ENCODE measurements around the gene HTR1B. TPM values are rescaled to one million over a fixed set of nuclear protein-coding genes. Genes with fewer than 3 reads are reported as not detected.

The HTR1B gene
- total RNA-seq, 4 donors from 2014 or later, result 1.2 to 2.6 (median 1.9) TPM

GRCh38 chr6:77463861-77464494 lies 687 bp upstream of the HTR1B start:
- DNase-seq (ENCODE audit: extremely low spot score), result no peak
- Histone ChIP-seq H3K4me3 (peak overlapping the region; percentile 54 to 68 (median 61)), H3K9me3 (no peaks in the 10 kb centered on the region), H3K4me1 (peaks cover 0 to 56% (median 46%) of the 10 kb centered on the region in 4 donors), H3K27me3 (peaks cover 0 to 40% (median 7%) of the 10 kb centered on the region in 4 donors), H3K27ac (replicated peaks in 1 of 4) (peak overlapping the region; percentile 71 to 80 (median 76)), H3K36me3 (no peaks in the 10 kb centered on the region)
- 2% methylated on average over 26 of the region's 53 CpGs for WGBS
- intact Hi-C loops (cut with DNase I), result no loop called here
- TF ChIP-seq POLR2A (IDR thresholded peaks at IDR 0.05; ENCODE audit: low read depth), result no peak
- peak in 1 of 2 donors; percentile 9 for TF ChIP-seq POLR2AphosphoS5 (IDR thresholded peaks at IDR 0.05)

- peaks cover 0 to 40% (median 7%) of the 10 kb centered on the region in 4 donors for H3K27me3 ChIP-seq
- DNase-seq (ENCODE audit: extremely low spot score), result no peak
- no peaks in the 10 kb centered on the region for H3K36me3 ChIP-seq
- 4% methylated on average over 33 of the region's 55 CpGs for WGBS
- peak overlapping the region; percentile 54 to 68 (median 61) for H3K4me3 ChIP-seq
- peaks cover 0 to 59% (median 48%) of the 10 kb centered on the region in 4 donors for H3K4me1 ChIP-seq
- no peaks in the 10 kb centered on the region for H3K9me3 ChIP-seq
- TF ChIP-seq POLR2AphosphoS5 (IDR thresholded peaks at IDR 0.05), result no peak
- TF ChIP-seq CTCF (IDR thresholded peaks at IDR 0.05), result peak; percentile 35 to 39 (median 39)
- intact Hi-C loops (cut with DNase I), result no loop called here
- H3K27ac ChIP-seq (replicated peaks in 1 of 4), result peak overlapping the region; percentile 71 to 80 (median 76)
Observed at GRCh38 chr6:77462359-77463307, 658 bp downstream of the HTR1B start.

- WGBS, result 63% methylated on average over 8 of the region's 8 CpGs
- Histone ChIP-seq H3K27ac (replicated peaks in 1 of 4) (peak overlapping the region; percentile 24 to 80 (median 73)), H3K9me3 (no peaks in the 10 kb centered on the region), H3K4me3 (peak overlapping the region; percentile 54 to 68 (median 61)), H3K27me3 (peaks cover 0 to 40% (median 7%) of the 10 kb centered on the region in 4 donors), H3K4me1 (peaks cover 0 to 62% (median 46%) of the 10 kb centered on the region in 4 donors), H3K36me3 (no peaks in the 10 kb centered on the region)
- intact Hi-C loops (cut with DNase I), result no loop called here
- DNase-seq (ENCODE audit: extremely low spot score), result no peak
- TF ChIP-seq POLR2A (IDR thresholded peaks at IDR 0.05; ENCODE audit: low read depth) (no peak), EP300 (IDR thresholded peaks at IDR 0.05) (no peak), CTCF (IDR thresholded peaks at IDR 0.05) (no peak), POLR2AphosphoS5 (IDR thresholded peaks at IDR 0.05) (no peak)
Observed at GRCh38 chr6:77461796-77462195, 1.5 kb downstream of the HTR1B start.

- Histone ChIP-seq H3K27me3 (peaks cover 0 to 19% (median 2%) of the 10 kb centered on the region in 4 donors), H3K4me1 (peaks cover 0 to 39% (median 20%) of the 10 kb centered on the region in 4 donors), H3K36me3 (no peaks in the 10 kb centered on the region), H3K27ac (replicated peaks in 1 of 4) (peak overlapping the region in 3 of 4 donors; percentile 4 to 24 (median 11)), H3K4me3 (no peak overlapping the region), H3K9me3 (no peaks in the 10 kb centered on the region)
- no peak for TF ChIP-seq POLR2A (IDR thresholded peaks at IDR 0.05; ENCODE audit: low read depth)
- TF ChIP-seq EP300 (IDR thresholded peaks at IDR 0.05), result no peak
- no peak for TF ChIP-seq CTCF (IDR thresholded peaks at IDR 0.05)
- no peak for TF ChIP-seq POLR2AphosphoS5 (IDR thresholded peaks at IDR 0.05)
- intact Hi-C loops (cut with DNase I), result loop anchor here (10.0 kb wide), 1 partner anchor 1524 kb away; no protein-coding TSS in a partner anchor
- no peak for DNase-seq (ENCODE audit: extremely low spot score)
- WGBS, result 68% methylated on average over 1 of the region's 1 CpG
Observed at GRCh38 chr6:77458421-77458820, 4.9 kb downstream of the HTR1B start.
